ENCODE results near the gene ING5.
"Not testable (repeated sequence)": the region's sequence is repeated elsewhere in the genome, so short reads cannot be mapped to it uniquely, and the experiment has no call there.

The ING5 gene

DNA sequence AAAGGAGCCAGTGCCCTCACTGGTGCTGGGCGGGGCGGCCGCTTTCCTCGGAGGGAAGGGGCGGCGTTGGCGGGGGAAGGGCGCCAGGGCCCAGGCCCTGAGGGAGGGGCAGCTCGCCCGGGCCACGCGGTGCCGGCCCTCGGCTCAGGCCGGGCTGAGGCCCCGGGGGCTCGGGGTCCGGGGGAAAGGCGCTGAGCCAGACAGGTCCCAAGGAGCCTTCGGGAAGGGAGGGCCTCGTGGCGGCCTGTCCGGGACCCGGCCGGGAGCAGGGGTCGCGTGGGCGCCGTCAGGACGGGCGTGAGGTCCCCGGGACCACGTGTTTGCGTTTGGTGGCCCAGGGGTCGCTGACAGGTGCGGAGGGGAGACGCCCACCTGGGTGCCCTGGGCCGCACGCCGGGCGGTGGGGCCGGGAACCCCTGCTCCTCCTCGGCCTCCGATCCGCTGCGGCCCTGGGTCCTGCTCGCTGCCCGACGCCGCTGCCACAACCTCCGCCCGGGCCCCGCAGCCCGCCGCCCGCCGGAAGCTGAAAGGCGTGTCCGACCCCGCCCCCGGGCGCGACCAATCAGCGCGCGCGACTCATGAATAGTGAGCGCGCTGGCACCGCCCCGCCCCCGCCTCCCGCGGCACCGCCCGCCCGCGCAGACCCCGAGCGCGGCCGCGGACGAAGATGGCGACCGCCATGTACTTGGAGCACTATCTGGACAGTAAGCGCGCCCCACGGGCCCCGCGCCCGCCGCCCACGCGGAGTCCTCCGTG, at the start of gene ING5:
TSS of gene ING5 (plus strand) at position 641 of the 756 bp plus-strand sequence. CDS start at position 668, 27 bp downstream.
- peak; percentile 36 to 94 (median 79) for DNase-seq

DNA sequence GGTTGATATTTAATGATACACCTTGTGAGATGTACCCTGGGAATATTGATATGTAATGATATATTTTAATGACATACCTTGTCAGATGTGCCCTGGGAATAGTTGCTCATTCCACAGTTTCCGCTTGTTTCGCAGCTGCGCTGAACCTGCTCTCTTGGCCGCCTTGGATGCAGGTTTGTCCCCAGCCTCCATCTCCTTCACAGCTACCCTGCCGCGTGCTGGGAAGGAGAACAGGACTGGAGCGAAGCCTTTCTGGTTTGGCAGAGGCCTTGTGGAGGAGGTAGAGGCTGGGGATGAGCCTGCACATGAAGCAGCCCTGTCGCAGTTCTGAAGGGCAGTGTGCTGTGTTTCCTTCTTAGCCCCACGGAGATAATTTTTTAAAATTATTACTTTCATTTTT, 49.7 kb upstream of the ING5 start:
- no peak for DNase-seq

DNA sequence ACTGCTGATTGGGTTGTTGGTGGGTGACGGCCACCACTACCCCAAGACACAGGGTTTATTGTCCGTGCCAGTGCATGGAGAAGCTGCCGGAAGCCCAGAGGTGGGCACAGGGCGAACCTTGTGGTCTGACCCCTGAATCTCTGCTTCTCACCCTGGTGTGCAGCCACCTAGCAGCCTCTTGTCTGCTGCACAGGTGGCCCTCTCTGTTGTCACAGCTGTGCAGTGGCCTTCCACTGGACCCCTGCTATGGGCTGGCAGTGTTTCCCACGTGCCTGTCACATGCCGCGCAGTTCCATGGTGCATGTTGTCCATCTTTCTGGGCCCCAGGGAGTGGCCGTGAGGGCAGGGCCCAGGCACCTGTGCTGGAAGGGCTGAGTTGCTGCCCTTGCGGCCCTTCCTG, 49.1 kb upstream of the ING5 start:
- no peak for DNase-seq

DNA sequence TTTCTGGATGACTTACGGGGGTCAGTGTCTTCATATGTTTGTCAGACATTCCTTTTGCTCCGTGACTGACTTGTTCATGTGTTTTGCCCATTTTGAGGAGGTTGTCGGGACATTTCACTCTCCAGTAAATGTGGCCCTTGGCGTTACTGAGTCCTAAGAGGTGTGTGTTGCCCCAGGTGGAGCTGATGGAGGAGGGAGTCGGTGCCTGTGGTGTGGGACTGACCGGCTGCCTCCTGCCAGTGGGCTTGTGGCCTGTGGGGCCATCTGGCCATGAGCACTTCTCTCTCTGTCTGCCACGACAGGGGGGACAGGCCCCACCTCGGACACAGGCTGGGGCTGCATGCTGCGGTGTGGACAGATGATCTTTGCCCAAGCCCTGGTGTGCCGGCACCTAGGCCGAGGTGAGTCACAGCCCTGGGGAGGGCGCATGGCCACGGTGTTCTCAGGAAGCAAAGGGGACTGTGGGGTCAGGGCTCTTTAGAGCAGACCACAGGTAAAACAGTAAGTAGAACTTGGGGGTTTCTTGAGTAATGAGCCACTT, 48.6 kb upstream of the ING5 start:
- no peak for DNase-seq

DNA sequence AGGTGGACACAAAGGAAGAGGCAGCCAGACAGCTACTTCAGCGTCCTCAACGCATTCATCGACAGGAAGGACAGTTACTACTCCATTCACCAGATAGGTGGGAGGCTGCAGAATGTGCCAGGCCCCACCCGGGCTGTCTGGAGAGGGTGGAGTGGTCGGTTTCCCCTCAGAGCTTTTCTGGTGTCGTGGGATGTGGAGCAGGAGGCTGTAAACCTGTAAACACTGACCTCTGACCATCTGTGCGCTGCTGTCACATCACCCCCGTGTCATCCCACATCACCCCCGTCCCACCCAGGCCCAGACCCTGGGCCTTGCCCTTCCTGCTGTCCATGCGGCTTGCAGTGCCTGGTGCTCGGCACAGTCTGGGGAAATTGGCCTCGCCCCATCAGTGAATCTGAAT, 47.3 kb upstream of the ING5 start:
- DNase-seq: no peak

DNA sequence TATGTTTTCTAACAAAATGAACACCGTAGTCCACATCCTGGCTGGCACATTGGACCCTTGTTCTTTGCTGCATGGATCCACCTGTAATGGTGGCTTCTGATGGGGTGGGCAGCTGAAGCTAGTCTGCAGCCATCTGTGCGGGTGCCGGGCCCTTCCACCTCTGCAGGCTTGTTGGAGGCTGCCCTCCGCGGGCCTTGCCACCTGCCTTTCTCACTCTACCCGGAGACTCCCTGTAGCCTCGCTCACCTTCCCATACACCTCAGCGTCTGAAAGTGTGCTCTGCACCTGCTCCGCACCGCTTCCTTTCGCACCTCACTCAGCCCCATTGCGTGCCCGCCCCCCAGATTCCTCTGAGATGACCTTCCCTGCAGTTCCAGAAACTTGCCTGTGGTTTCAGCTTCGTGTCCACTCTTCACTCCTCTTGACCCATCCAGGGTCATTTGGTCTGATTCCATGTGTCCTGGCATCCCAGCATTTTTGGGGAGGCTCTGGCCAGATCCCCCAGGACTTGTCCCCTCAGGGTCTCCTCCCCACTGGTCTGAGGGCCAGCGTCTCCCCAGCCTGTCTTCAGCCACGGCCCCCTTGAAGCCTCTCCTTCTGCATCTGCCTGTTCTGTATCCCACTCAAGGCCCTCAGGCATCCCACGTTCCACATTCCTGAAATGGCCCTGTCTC, 46.2 kb upstream of the ING5 start:
- no peak for DNase-seq

DNA sequence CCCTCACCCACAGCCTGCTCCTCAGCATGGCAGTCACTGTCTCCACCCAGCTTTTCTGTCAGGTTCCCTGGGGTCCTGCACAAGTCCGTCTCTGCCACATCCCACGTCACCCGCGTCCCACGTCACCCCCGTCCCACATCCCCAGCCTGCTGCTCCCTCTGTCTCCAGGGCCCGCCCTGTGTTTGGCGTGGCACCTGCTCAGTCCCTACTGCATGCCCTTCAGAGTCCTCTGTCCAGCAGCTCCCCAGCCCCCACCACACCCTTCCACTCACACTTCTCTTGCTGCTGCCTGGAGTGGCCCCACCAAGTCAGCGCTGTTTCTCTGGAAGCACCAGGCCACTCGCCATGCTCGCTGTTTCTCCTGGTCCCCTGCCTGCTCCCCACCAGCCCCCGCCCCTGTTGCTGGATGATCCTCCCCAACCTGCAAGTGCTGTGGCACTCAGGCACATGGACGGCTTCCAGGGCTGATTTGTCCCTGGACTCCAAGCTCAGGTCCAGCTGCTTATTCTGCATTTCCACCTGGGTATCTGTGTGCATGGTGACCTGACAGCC, 45.6 kb upstream of the ING5 start:
- no peak for DNase-seq

DNA sequence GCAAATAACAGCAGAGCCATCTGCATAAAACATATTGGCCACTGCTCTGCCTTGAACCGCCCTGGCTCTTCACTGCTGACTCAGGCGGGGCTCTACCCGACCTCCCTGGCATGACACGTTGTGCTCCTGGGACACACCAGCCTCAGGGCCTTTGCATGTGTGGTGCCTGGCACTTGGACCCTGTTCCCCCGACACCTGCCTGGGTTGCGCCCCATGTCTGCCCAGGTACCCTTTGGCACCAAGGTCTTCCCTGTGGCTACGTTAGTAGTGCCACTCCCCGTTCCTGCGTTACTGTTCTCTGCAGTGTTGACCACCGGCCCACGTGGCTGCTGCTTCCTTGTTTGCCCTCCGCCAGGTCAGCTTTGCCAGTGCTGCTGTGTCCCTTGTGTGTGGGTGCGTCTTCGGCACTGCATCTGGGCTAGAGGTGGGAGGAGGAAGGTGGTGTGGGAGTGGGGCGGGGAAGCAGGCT, 44.0 kb upstream of the ING5 start:
- no peak for DNase-seq

DNA sequence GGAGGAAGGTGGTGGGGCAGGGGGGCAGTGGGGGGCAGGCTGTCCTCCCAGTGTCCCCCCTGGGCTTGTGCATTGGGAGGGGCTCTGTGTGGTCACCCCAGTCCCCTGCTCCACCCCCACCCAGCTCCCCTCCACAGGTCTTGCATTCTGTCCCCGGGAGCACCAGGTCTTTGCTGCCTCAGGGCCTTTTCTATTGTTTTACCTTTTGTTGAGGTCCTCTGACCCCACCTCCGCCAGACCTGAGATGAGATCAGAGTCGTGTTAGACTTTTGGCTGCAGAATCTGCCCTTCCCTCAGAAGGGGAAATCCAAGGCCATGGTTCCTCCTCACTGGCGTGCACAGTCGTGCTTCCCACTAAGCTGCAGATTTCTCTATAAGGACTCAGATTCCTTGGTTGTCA, 43.5 kb upstream of the ING5 start:
- no peak for DNase-seq

DNA sequence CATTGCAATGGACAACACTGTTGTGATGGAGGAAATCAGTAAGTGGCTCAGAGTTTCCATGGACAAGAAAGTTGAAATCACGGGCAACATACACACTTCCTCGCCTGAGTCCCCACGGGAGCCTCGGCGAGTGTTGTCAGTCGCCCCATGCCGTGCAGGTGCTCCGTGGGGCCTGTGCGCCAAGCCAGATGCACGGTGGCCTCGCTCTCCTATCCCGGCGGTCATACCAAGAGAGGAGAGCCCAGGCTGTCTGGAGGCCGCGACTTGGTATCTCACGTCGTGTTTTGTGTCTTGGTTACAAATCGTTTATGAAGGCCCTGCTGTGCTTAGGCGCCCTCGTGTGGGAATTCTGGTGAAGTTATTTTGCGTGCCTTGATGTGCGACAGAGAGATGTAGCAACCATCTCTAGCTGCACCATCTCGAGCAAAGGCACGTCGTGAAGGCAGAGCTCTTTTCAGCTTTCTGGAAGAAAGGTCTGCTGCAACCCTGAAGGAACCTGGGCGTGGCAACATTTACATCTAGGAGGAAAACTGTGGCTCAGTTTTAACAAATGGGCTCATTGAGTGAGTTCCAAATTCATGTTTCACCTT, 42.6 kb upstream of the ING5 start:
- DNase-seq: peak in 9 of 14 donors; percentile 6 to 62 (median 16)

DNA sequence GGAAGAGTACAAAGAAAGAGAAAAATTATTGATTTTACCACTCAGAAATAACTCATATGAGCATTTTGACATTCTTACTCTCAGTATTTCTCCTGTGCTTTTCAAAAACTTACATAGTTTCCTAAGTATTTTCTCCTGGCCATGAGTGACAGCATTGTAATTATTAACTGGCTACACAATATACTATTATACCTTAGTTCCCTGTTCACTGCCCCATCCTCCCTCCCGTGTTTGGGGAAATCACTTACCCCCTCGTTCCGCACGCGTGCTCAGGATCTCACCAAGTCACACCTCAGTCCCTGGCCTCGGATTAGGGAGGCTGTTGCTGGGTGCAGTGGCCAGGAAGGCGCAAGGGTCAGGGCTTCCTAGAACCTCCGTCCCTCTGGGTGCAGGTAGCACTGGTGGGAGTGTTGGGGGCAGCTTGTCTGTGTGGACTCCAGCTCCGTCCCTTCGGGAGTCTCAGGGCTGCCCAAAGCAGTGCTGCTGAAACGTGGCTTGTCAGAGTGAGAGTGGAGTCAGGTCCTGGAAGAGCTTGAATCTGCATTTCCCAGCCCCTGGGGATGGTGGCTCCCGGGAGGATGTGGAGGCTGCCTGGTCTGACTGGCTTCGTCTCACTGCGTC, 41.1 kb upstream of the ING5 start:
- DNase-seq: no peak

DNA sequence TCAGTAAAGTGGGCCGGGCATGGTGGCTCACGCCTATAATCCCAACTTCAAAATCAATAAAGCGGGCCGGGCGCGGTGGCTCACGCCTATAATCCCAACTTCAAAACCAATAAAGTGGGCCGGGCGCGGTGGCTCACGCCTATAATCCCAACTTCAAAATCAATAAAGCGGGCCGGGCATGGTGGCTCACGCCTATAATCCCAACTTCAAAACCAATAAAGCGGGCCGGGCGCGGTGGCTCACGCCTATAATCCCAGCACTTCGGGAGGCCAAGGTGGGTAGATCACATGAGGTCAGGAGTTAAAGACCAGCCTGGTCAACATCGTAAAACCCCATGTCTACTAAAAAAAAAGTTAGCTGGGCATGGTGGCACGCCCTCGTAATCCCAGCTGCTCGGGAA, 39.1 kb upstream of the ING5 start:
- DNase-seq: not testable (repeated sequence)

DNA sequence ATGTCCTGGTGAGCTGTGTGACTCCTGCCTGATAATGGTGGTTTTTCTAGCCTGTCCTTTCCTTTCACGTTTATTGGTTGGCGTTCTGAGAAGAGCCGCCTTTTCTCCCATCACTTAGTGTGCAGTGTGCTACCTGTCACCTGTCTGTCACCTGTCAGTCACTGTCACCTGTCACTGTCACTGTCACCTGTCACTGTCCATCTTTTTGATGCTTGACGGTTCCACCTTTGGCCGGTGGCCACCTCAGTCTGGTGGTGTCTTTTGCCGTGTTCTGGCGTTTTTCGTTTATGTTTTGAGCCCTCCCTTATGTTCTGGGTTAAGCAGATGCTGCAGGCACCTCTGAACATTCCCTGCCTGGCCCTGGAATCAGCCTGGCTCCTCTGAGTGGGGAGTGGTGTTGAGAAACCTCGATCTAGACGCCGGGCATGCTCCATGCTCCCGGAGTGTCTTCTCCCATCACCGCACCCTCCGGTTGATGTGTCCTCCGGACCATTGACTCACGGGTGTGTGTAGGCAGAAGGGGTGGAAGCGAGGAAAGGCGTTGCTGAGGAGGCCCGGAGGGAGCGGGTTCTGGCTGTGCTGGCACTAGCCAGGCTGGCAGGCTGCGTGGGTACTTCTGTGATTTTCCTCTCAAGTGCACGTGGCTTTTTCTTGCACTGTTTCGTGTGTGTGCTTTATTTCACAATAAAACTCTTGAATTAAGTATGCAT, 36.0 kb upstream of the ING5 start:
- no peak for DNase-seq

DNA sequence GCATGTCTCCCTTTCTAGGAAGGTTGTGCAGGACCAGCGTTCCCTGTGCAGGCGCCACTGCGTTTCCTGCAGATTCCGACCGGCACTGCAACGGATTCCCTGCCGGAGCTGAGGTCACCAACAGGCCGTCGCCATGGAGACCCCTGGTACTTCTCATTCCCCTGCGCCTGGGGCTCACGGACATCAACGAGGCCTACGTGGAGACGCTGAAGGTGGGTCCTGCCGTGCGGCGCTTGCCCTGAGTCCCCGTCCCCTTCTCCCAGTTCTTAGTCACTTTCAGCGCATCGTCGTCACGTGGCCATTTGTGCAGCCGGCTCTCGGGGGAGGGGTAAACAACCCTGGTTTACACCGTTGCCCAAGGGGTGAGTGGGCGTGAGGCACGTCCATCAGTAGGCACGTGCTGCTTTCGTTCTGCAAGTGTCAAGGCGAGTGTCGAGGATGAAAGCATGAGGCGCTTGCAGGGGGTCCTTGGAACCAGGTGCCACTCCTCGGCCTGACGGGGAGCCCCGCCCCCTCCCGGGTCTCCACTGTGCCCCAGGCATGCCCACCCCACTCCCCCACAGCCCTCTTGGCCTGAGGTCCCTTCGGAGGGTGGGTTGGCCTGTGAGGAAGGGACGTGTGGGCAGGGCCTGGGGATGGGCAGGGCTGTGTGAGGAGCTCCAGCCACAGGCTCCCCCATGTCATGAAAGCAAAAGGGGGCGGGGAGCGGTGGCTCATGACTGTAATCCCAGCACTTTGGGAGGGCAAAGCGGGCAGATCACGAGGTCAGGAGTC, 35.0 kb upstream of the ING5 start:
- DNase-seq: no peak

DNA sequence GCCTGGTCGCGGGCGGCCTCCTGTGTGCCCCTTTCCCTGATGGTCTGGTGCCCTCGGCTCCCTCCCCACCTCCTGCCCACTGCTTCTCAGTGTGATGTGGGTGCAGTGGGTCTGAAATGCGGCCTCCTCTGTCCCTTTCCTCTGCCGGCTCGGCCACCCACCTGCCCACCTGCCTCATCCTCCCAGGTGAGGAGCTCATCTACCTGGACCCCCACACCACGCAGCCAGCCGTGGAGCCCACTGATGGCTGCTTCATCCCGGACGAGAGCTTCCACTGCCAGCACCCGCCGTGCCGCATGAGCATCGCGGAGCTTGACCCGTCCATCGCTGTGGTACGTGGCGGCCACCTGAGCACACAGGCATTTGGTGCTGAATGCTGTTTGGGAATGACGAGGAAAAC, 33.5 kb upstream of the ING5 start:
- DNase-seq: no peak

DNA sequence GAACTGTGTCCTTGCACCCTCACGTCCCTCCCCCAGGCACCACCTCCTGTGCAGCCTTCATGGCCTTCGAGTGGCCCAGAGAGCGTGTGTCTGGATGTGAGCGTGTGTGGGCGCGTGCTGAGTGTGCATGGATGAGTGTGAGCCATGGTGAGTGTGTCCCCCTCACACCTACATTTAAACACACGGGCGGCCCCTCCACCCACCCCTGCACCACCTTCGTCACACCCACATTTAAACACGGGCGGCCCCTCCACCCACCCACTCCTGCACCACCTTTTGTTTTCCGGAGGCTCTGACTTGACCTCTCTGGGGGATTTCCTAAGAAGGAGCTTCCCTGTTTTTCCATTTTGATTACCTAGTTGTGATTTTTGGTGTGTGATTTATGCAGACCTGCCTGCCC, 33.0 kb upstream of the ING5 start:
- no peak for DNase-seq

DNA sequence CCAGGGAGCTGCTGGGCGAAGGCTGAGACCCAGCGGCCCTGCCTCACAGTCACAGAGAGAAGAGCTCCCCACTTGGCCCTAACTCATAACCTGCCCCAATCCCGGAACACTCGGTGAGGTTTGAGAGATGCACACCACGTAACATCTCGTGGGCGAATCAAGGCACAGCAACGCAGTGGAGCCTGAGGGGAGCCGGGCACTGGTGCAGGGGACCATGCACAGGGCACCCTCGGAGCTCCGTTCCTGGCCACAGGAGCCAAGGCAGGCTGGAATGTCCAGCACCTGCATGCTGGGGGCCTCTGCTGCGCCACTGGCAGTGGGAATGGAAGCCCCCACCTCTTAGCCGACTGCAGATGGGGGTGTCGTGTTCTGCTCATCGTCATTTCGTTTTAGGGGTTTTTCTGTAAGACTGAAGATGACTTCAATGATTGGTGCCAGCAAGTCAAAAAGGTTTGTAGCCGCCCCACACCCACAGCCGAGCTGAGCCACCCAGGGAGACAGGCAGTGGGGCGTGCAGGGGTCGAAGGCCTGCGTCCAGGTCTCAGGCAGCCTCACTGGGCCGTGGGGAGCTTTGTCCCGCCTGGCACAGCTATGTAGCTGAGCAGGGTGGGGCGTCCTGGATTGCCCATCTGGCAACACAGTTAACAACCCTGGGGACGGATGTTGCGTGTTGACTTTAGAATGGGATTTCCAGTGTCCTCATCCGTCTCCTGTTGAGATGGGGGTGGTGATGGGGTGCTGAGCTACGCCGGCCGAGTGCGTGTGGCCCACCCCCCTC, 31.3 kb upstream of the ING5 start:
- DNase-seq: no peak

DNA sequence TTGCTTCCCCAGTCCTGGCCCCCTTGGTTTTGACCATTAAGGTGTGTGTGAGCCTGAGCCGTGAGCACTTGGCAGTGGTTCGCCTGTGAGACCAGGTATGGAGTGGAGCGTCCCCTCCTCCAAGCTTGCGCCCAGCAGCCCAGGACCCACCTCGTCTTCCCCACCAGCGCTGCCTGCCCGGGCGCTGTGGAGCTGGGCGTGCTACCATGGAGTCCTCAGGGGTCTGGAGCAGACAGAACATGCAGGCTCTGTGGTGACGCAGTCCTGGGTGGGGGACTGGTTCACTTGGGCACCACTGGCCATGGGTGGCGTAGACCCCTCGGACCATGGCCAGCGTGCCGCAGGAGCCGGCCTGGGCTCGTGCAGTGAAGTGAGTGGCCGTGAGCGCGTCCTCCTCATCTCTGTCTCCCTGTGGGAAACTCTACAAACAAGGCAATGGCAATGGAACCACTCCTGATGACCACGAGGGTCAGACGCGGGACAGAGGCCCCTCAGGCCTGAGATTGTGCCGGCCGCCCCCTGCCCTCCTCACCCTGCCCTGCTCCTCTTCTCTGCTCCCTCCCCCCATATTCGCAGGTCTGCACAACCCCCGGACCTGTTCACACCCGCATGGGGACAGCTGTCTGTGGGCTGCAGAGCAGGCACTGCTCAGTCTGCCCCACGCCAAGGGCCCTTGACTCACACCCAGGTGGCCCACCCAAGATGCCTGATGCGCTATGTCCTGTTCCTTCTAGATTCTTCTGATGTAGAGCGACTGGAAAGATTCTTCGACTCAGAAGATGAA, 30.2 kb upstream of the ING5 start:
- DNase-seq: no peak
